HG03196 (cell line): ENCODE measurements around the gene SYCP2.
"Not testable (repeated sequence)": the region's sequence is repeated elsewhere in the genome, so short reads cannot be mapped to it uniquely, and the experiment has no call there.

Source experiments
- ATAC-seq: cut with Tn5 transposase; IDR thresholded peaks from one replicate; pipeline ENCODE4 v1.9.1; 2021; ENCODE audit not compliant: unreplicated experiment

SYCP2 gene, protein sequence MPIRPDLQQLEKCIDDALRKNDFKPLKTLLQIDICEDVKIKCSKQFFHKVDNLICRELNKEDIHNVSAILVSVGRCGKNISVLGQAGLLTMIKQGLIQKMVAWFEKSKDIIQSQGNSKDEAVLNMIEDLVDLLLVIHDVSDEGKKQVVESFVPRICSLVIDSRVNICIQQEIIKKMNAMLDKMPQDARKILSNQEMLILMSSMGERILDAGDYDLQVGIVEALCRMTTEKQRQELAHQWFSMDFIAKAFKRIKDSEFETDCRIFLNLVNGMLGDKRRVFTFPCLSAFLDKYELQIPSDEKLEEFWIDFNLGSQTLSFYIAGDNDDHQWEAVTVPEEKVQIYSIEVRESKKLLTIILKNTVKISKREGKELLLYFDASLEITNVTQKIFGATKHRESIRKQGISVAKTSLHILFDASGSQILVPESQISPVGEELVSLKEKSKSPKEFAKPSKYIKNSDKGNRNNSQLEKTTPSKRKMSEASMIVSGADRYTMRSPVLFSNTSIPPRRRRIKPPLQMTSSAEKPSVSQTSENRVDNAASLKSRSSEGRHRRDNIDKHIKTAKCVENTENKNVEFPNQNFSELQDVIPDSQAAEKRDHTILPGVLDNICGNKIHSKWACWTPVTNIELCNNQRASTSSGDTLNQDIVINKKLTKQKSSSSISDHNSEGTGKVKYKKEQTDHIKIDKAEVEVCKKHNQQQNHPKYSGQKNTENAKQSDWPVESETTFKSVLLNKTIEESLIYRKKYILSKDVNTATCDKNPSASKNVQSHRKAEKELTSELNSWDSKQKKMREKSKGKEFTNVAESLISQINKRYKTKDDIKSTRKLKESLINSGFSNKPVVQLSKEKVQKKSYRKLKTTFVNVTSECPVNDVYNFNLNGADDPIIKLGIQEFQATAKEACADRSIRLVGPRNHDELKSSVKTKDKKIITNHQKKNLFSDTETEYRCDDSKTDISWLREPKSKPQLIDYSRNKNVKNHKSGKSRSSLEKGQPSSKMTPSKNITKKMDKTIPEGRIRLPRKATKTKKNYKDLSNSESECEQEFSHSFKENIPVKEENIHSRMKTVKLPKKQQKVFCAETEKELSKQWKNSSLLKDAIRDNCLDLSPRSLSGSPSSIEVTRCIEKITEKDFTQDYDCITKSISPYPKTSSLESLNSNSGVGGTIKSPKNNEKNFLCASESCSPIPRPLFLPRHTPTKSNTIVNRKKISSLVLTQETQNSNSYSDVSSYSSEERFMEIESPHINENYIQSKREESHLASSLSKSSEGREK (N-terminal part only)

DNA sequence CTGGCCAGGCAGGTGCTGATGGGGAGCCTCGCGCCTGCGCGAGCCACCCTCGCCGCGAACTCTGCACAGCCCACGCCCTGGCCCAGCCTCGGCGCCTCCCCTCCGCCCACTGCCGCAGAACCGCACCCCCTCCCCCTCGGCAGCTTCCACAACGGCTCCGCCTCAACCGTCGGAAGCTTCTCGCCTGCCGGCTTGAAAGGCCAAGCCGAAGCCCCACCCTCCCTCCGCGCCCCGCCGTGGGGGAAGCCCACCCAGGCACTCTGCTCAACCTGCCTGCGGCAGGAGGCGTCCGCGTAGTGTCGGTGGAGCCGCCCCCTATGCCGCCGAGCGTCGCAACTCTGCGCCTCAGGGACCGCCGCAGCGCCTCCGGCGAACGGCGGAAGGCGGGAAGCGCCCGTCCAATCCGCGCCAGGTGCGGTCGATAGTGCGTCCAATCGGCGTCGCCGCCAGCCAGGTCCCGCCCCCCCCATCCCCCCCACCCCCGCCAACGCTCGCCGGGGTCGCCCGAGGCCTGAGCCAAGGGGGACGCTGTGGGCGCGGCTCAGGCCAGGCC, at the start of gene SYCP2:
Gene SYCP2 (minus strand): TSS at position 342 of the 553 bp plus-strand sequence. CDS start 11,224 bp downstream, outside the sequence.
- ATAC-seq: no peak

DNA sequence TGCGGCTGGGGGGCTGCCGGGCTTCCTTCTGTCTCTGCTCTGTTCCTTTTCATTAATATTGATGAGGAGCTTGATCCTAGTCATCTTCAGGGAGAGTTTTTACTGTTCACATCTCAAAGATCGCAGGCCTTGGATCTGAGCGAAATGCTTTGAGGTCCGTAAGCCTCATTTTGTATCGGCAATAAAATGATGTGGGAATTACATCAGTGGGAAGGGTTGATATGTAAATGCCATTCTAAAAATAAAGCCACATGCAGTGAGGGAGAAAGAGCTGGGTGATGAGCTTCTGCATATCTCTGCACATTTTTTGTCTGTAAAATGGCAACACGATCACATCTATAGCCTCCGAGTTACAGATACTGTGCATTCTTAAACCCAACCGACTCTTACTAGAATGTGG, 49.6 kb upstream of the SYCP2 start:
- ATAC-seq: no peak

DNA sequence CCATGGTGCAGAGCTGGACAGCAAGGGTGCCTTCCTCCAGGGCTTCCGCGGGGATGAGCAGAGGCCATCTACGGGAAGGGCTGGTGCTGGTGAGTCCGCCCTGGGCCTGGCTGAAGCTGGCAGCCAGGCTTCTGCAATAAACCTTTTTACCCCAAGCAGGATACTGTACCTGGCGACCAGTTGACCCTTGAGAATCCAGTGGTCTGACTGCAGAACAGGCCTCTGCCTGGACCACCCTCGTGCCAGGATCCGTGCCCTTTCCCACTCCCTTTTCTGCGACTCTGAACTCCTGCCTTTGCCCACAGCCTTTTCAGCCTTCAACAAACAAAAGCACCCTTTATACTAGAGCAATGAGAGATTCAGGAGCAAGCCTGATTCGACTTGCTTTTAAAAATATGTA, 43.6 kb upstream of the SYCP2 start:
- no peak for ATAC-seq

GRCh38 chr20:59976156-59976782, 42.8 kb upstream of the SYCP2 start:
- no peak for ATAC-seq

- no peak for ATAC-seq
These were observed 38.8 kb upstream of the SYCP2 start for GRCh38 chr20:59972037-59972801.

GRCh38 chr20:59971428-59971827, 38.0 kb upstream of the SYCP2 start:
- no peak for ATAC-seq

DNA sequence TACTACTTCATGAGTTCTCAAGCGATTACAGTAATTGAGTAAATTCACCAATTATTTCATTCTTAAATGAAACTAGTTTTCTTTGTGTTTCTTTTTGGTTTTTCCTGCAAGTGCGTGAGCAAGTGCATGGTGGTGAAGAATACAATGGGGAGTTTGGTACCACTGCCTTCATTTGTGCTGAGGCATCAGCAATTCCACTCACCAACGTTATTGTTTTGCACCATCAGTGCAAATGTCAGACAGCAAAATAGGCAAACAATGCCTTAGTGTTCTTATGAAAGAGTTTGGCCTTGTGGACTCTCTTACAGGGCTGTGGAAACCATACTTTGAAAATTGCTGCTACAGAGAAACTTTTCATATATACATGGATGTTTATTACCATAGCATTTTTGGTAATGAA, 33.0 kb upstream of the SYCP2 start:
- ATAC-seq: no peak

- no peak for ATAC-seq
These were observed 28.7 kb upstream of the SYCP2 start for GRCh38 chr20:59962155-59962554.

DNA sequence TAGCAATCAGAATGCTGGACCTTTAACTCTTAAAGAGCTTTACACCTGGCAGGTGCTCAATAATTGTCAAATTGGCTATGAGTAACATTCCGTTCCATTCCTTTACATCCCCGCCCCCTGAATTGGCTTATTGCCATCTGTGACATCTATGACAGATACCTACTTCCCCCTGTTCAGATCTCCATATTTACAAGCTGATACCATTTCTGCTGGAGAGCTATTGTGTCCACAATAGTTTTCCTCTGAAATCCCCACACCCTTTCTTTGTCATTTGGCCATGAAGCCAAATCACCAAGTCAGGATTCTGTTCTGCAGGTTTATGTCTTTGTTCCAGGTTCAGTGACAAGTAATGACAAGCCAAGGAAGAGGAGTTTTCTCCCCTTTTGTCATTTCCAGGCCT, 28.0 kb upstream of the SYCP2 start:
- no peak for ATAC-seq

- ATAC-seq: no peak
These were observed 25.2 kb upstream of the SYCP2 start for GRCh38 chr20:59958626-59959025.

DNA sequence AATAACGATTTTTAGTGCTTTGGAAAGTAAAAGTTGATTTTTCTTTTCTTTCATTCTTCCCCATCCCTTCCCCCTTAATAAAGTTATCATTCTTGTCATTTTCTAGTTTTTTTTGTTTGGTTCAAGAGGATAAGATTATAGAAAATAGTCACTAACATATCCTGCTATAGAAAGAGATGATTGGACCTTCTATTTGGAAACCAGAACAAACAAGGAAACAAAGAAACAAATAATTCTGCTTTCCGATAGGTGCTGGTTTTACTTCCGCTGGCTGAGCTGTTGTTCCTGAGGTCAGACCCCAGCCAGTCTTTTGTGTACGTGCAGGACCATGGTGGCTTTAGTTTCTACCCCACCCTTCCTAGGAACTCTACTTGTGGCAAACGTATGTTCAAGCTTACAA, 24.7 kb upstream of the SYCP2 start, which contains the start of gene CDH26:
Gene CDH26 (plus strand): TSS at position 301 of the 400 bp plus-strand sequence. CDS start 304 bp downstream, outside the sequence.
- no peak for ATAC-seq

- not testable (repeated sequence) for ATAC-seq
These were observed 24.1 kb upstream of the SYCP2 start for GRCh38 chr20:59957568-59957967.

- ATAC-seq: no peak
These were observed 21.8 kb upstream of the SYCP2 start for GRCh38 chr20:59955131-59955796.

DNA sequence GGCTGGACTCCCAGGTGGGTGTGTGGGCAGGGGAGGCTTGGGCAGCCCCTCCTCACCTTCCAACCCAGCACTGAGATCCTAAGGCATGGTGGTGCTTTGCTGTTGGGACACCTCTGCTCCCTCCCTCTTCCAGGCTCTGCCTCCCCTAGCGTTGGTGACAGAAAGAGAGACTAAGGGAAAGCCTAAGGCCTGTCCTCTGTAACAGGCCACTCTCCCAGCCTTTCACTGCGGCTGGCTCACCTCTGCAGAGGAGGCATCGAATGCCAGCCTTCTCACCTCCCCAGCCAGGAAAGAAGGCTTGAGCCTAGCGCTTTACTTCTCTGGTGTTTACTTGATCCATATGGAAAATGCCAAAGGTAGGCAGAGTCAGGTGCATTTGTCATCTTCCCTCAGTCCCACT, 21.3 kb upstream of the SYCP2 start:
- no peak for ATAC-seq

- ATAC-seq: no peak
These were observed 16.5 kb upstream of the SYCP2 start for GRCh38 chr20:59949911-59950310.

- peak; percentile 47 for ATAC-seq
These were observed 15.6 kb upstream of the SYCP2 start for GRCh38 chr20:59948828-59949720.

- ATAC-seq: no peak
These were observed 14.8 kb upstream of the SYCP2 start for GRCh38 chr20:59948212-59948611.

GRCh38 chr20:59947376-59947775, 13.9 kb upstream of the SYCP2 start:
- ATAC-seq: no peak
